Panc1 (cell line): ENCODE measurements around the gene VPS52. TPM values are rescaled to one million over a fixed set of nuclear protein-coding genes. Genes with fewer than 3 reads are reported as not detected.
A peak's percentile ranks its signal among the peaks of the same experiment; 100 is the strongest.

ENCODE experiments used
- ATAC-seq: fragments of 200-7000 bp; cut with Tn5 transposase; 2 replicates; pipeline ENCODE4 v1.9.1; 2020; ENCODE audit warnings: mild to moderate bottlenecking, moderate library complexity
- BruUV-seq: library from RNA; stranded (reverse); fragments of 400-500 nt; replicated peaks from 2 replicates; lab custom pipeline; 2021; lab: Mats Ljungman, UMichigan
- CTCF ChIA-PET: fragments of 300-600 bp; sonication (Branson Sonifier 250); formaldehyde crosslinking; loops from one replicate; lab custom pipeline; 2022; ENCODE audit warnings: antibody characterized with exemption; lab: Charles Lee
- POLR2A ChIA-PET: fragments of 300-600 bp; sonication (Branson Sonifier 250); formaldehyde crosslinking; loops from one replicate; lab custom pipeline; 2022; ENCODE audit warnings: antibody characterized with exemption; lab: Charles Lee
- DNase-seq: peaks from one replicate; pipeline ENCODE4 v3.0.0-alpha.2; 2010; ENCODE audit warnings: low read depth, low spot score
- H3K27ac ChIP-seq: 2 replicates; pipeline ENCODE4 v1.5.1; 2011; ENCODE audit warnings: mild to moderate bottlenecking, low read length, inconsistent platforms
- H3K27me3 ChIP-seq: fragments of 200-500 bp; sonication (Bioruptor generic); 2 replicates; pipeline ENCODE4 v1.6.0; 2014; ENCODE audit warnings: low read length, inconsistent platforms; ENCODE audit not compliant: control insufficient read depth, insufficient read depth
- H3K36me3 ChIP-seq: fragments of 200-500 bp; sonication (Bioruptor generic); 2 replicates; pipeline ENCODE4 v1.5.1; 2014; ENCODE audit warnings: inconsistent platforms, mild to moderate bottlenecking, low read length, moderate library complexity; ENCODE audit not compliant: control insufficient read depth, insufficient read depth
- H3K4me1 ChIP-seq: 2 replicates; pipeline ENCODE4 v1.5.1; 2011; ENCODE audit warnings: inconsistent platforms, mild to moderate bottlenecking, low read length, moderate library complexity; ENCODE audit not compliant: control insufficient read depth, insufficient read depth
- H3K4me3 ChIP-seq, 2 experiments: 2 replicates each; pipeline ENCODE4 v1.5.1; 2011 to 2012; ENCODE audit warnings: low read depth in 2 of 2, low read length in 2 of 2, mild to moderate bottlenecking in 2 of 2, inconsistent platforms in 1 of 2, moderate library complexity in 1 of 2
- H3K9me3 ChIP-seq: fragments of 200-500 bp; sonication (Bioruptor generic); 2 replicates; pipeline ENCODE4 v1.5.1; 2014; ENCODE audit warnings: low read depth, mild to moderate bottlenecking, inconsistent platforms, low read length, moderate library complexity; ENCODE audit not compliant: control insufficient read depth, insufficient read depth
- CTCF ChIP-seq: fragments of 450-650 bp; IDR thresholded peaks from 2 replicates; pipeline ENCODE4 v1.5.1; 2017; ENCODE audit warnings: mild to moderate bottlenecking
- POLR2AphosphoS5 ChIP-seq: IDR thresholded peaks from 2 replicates; pipeline ENCODE4 v1.6.1; 2012; ENCODE audit warnings: mild to moderate bottlenecking, low read depth, low read length, moderate library complexity
- REST ChIP-seq, 2 experiments: IDR thresholded peaks; 2 replicates each; pipeline ENCODE4 v1.6.1; 2011 to 2012; ENCODE audit warnings: low read depth in 2 of 2, control low read depth in 1 of 2, low read length in 1 of 2, mild to moderate bottlenecking in 1 of 2, moderate library complexity in 1 of 2; ENCODE audit not compliant: insufficient read depth in 1 of 2
- SIN3A ChIP-seq: IDR thresholded peaks from 2 replicates; pipeline ENCODE4 v1.6.1; 2012; ENCODE audit warnings: low read depth, mild to moderate bottlenecking, low read length, moderate library complexity, borderline replicate concordance; ENCODE audit not compliant: insufficient read depth
- TCF7L2 ChIP-seq: IDR thresholded peaks from 2 replicates; pipeline ENCODE4 v1.6.1; 2011; ENCODE audit warnings: mild to moderate bottlenecking, low read depth, low read length, inconsistent platforms
- in situ Hi-C: cut with HindIII; loops from 2 replicates; pipeline ENCODE4 v1.10.0; 2016; ENCODE audit warnings: low sequenced_read_pairs, low pct_unique_long_range_greater_than_20kb
- intact Hi-C: fragments of 100-400 bp; cut with micrococcal nuclease; formaldehyde crosslinking; loops from one replicate; pipeline ENCODE4 v1.10.0; 2022; ENCODE audit not compliant: unreplicated experiment
- total RNA-seq: library from RNA; stranded (reverse); gene quantifications from one replicate; pipeline ENCODE4 v1.2.1, GENCODE V29; 2021; ENCODE audit not compliant: unreplicated experiment

VPS52 gene
- total RNA-seq, 1 experiment from 2014 or later, result 77.7 TPM

- H3K4me1 ChIP-seq, result peaks cover 23% of the 10 kb centered on the region
- in situ Hi-C loops (no loop called here), intact Hi-C loops (no loop called here)
- DNase-seq, result no peak
- H3K27ac ChIP-seq, result no peak overlapping the region
- no peak overlapping the region for H3K4me3 ChIP-seq
- no peak for ATAC-seq
- TF ChIP-seq POLR2AphosphoS5 (no peak), SIN3A (no peak)
- POLR2A ChIA-PET, result interaction anchor here (0.6 kb wide), 2 partner anchors 12 to 1411 kb away, joined by 4 to 5 read pairs; no protein-coding TSS in a partner anchor
- no peaks in the 10 kb centered on the region for H3K9me3 ChIP-seq
- H3K36me3 ChIP-seq, result peaks cover 2% of the 10 kb centered on the region; the same call in 1 of the 2 replicates
- CTCF ChIA-PET, result no interaction called here
- no TSS peak for BruUV-seq
- no peaks in the 10 kb centered on the region for H3K27me3 ChIP-seq
Observed at GRCh38 chr6:33254591-33254990, 17.1 kb downstream of the VPS52 start.

GRCh38 chr6:33252759-33253158, 18.9 kb downstream of the VPS52 start:
- in situ Hi-C loops (no loop called here), intact Hi-C loops (no loop called here)
- ATAC-seq, result no peak
- Histone ChIP-seq H3K4me1 (peaks cover 14% of the 10 kb centered on the region), H3K36me3 (peaks cover 4% of the 10 kb centered on the region; the same call in 1 of the 2 replicates), H3K9me3 (no peaks in the 10 kb centered on the region), H3K27me3 (no peaks in the 10 kb centered on the region), H3K27ac (no peak overlapping the region), H3K4me3 (no peak overlapping the region)
- no peak for TF ChIP-seq REST (IDR thresholded peaks at IDR 0.05; ENCODE audit: insufficient read depth in 1 of 2, low read depth in 2 of 2, low read length in 1 of 2)
- TF ChIP-seq TCF7L2, result no peak
- no peak for TF ChIP-seq SIN3A
- no peak for TF ChIP-seq CTCF
- TF ChIP-seq POLR2AphosphoS5, result no peak
- ChIA-PET CTCF (no interaction called here), POLR2A (no interaction called here)
- no TSS peak for BruUV-seq
- DNase-seq, result no peak

- DNase-seq (no peak), ATAC-seq (no peak)
- TSS peak; percentile 44 for BruUV-seq
- Histone ChIP-seq H3K4me3 (no peak overlapping the region), H3K9me3 (no peaks in the 10 kb centered on the region), H3K27ac (no peak overlapping the region; the same call in 1 of the 2 replicates), H3K4me1 (peaks cover 14% of the 10 kb centered on the region), H3K36me3 (peaks cover 4% of the 10 kb centered on the region; the same call in 1 of the 2 replicates), H3K27me3 (no peaks in the 10 kb centered on the region)
- ChIA-PET POLR2A (interaction anchor here (1.2 kb wide), 1 partner anchor 10 kb away, joined by 4 read pairs; no protein-coding TSS in a partner anchor), CTCF (no interaction called here)
- TF ChIP-seq REST (IDR thresholded peaks at IDR 0.05; ENCODE audit: insufficient read depth in 1 of 2, low read depth in 2 of 2, low read length in 1 of 2) (no peak), CTCF (no peak), SIN3A (no peak), TCF7L2 (no peak), POLR2AphosphoS5 (no peak)
- intact Hi-C loops, result no loop called here
- in situ Hi-C loops, result no loop called here
Observed at GRCh38 chr6:33251395-33252012, 20.2 kb downstream of the VPS52 start.
